GOT3 (cell line): ENCODE measurements around the gene SLC18B1.
"Not testable (repeated sequence)": the region's sequence is repeated elsewhere in the genome, so short reads cannot be mapped to it uniquely, and the experiment has no call there.

Source experiments
- DNase-seq: peaks from one replicate; lab custom pipeline; 2025; ENCODE audit warnings: mixed read lengths; lab: John Stamatoyannopoulos, UW

SLC18B1 gene

GRCh38 chr6:132798869-132799538, 567 bp upstream of the SLC18B1 start:
- DNase-seq: peak; percentile 24

GRCh38 chr6:132795461-132795860, 3.0 kb downstream of the SLC18B1 start:
- DNase-seq: no peak

GRCh38 chr6:132792510-132792909, 5.9 kb downstream of the SLC18B1 start:
- no peak for DNase-seq

- no peak for DNase-seq
These were observed 8.0 kb downstream of the SLC18B1 start for GRCh38 chr6:132790450-132790849.

- DNase-seq: no peak
These were observed 9.1 kb downstream of the SLC18B1 start for GRCh38 chr6:132789396-132789776.

- no peak for DNase-seq
These were observed 9.6 kb downstream of the SLC18B1 start for GRCh38 chr6:132788658-132789395.

- no peak for DNase-seq
These were observed 12.5 kb downstream of the SLC18B1 start for GRCh38 chr6:132785936-132786335.

- no peak for DNase-seq
These were observed 17.6 kb downstream of the SLC18B1 start for GRCh38 chr6:132780770-132781371.

- DNase-seq: not testable (repeated sequence)
These were observed 20.6 kb downstream of the SLC18B1 start for GRCh38 chr6:132777881-132778280.

- DNase-seq: no peak
These were observed 30.4 kb downstream of the SLC18B1 start for GRCh38 chr6:132768051-132768517.

GRCh38 chr6:132765560-132765959, 32.9 kb downstream of the SLC18B1 start:
- no peak for DNase-seq

GRCh38 chr6:132764370-132764769, 34.1 kb downstream of the SLC18B1 start:
- DNase-seq: peak; percentile 33

GRCh38 chr6:132763269-132763668, 35.2 kb downstream of the SLC18B1 start:
- DNase-seq: no peak

- DNase-seq: no peak
These were observed 38.2 kb downstream of the SLC18B1 start for GRCh38 chr6:132760256-132760655.

- DNase-seq: no peak
These were observed 39.7 kb downstream of the SLC18B1 start for GRCh38 chr6:132758689-132759088.

GRCh38 chr6:132752255-132752654, 46.2 kb downstream of the SLC18B1 start:
- no peak for DNase-seq

GRCh38 chr6:132751828-132752227, 46.6 kb downstream of the SLC18B1 start:
- no peak for DNase-seq

- no peak for DNase-seq
These were observed 47.1 kb downstream of the SLC18B1 start for GRCh38 chr6:132751306-132751705.

- DNase-seq: no peak
These were observed 47.8 kb downstream of the SLC18B1 start for GRCh38 chr6:132750455-132751248.

- no peak for DNase-seq
These were observed 49.3 kb downstream of the SLC18B1 start for GRCh38 chr6:132749111-132749510.

GRCh38 chr6:132748446-132748845, 50.0 kb downstream of the SLC18B1 start:
- DNase-seq: no peak

- DNase-seq: no peak
These were observed 52.4 kb downstream of the SLC18B1 start for GRCh38 chr6:132746048-132746447.
